ENCODE measurements around the gene SMIM28. TPM values are rescaled to one million over a fixed set of nuclear protein-coding genes. Genes with fewer than 3 reads are reported as not detected.

SMIM28 gene
- total RNA-seq, 1 experiment from 2014 or later, result not detected

- TF ChIP-seq CTCF (IDR thresholded peaks at IDR 0.05) (no peak), POLR2AphosphoS5 (IDR thresholded peaks at IDR 0.05; ENCODE audit: low read depth, low read length) (no peak), REST (IDR thresholded peaks at IDR 0.05; ENCODE audit: insufficient read depth in 1 of 2, low read depth in 2 of 2, low read length in 1 of 2) (no peak), TCF7L2 (IDR thresholded peaks at IDR 0.05; ENCODE audit: low read depth, low read length) (no peak), SIN3A (IDR thresholded peaks at IDR 0.05; ENCODE audit: borderline replicate concordance, insufficient read depth, low read depth, low read length) (no peak)
- ChIA-PET POLR2A (no interaction called here), CTCF (no interaction called here)
- intact Hi-C loops (cut with micrococcal nuclease; ENCODE audit: unreplicated experiment) (loop anchor here (5.0 kb wide), 1 partner anchor 96 kb away; no protein-coding TSS in a partner anchor), in situ Hi-C loops (cut with HindIII; ENCODE audit: low pct_unique_long_range_greater_than_20kb, low sequenced_read_pairs) (no loop called here)
- H3K9me3 ChIP-seq (ENCODE audit: control insufficient read depth, insufficient read depth, low read depth, low read length), result no peaks in the 10 kb centered on the region
- no peaks in the 10 kb centered on the region for H3K27me3 ChIP-seq (ENCODE audit: control insufficient read depth, insufficient read depth, low read length)
- DNase-seq (ENCODE audit: low read depth, low spot score), result no peak
- H3K27ac ChIP-seq (ENCODE audit: low read length), result no peak overlapping the region
- no TSS peak for BruUV-seq (replicated peaks)
- no peaks in the 10 kb centered on the region; the same call in 1 of the 2 replicates for H3K4me1 ChIP-seq (ENCODE audit: control insufficient read depth, insufficient read depth, low read length)
- no peak for ATAC-seq
- H3K4me3 ChIP-seq (ENCODE audit: low read depth in 2 of 2, low read length in 2 of 2), result no peak overlapping the region
- no peaks in the 10 kb centered on the region for H3K36me3 ChIP-seq (ENCODE audit: control insufficient read depth, insufficient read depth, low read length)
These were observed 48.9 kb downstream of the SMIM28 start for GRCh38 chr6:138426500-138427123.

- Histone ChIP-seq H3K27me3 (ENCODE audit: control insufficient read depth, insufficient read depth, low read length) (no peaks in the 10 kb centered on the region), H3K9me3 (ENCODE audit: control insufficient read depth, insufficient read depth, low read depth, low read length) (no peaks in the 10 kb centered on the region), H3K4me1 (ENCODE audit: control insufficient read depth, insufficient read depth, low read length) (no peaks in the 10 kb centered on the region; the same call in 1 of the 2 replicates), H3K27ac (ENCODE audit: low read length) (no peak overlapping the region), H3K4me3 (ENCODE audit: low read depth in 2 of 2, low read length in 2 of 2) (no peak overlapping the region), H3K36me3 (ENCODE audit: control insufficient read depth, insufficient read depth, low read length) (no peaks in the 10 kb centered on the region)
- intact Hi-C loops (cut with micrococcal nuclease; ENCODE audit: unreplicated experiment), result loop anchor here (2.0 to 5.0 kb wide), 2 partner anchors 95 to 337 kb away; no protein-coding TSS in a partner anchor
- ATAC-seq (no peak), DNase-seq (ENCODE audit: low read depth, low spot score) (no peak)
- BruUV-seq (replicated peaks), result no TSS peak
- no peak for TF ChIP-seq CTCF (IDR thresholded peaks at IDR 0.05)
- no peak for TF ChIP-seq SIN3A (IDR thresholded peaks at IDR 0.05; ENCODE audit: borderline replicate concordance, insufficient read depth, low read depth, low read length)
- TF ChIP-seq REST (IDR thresholded peaks at IDR 0.05; ENCODE audit: insufficient read depth in 1 of 2, low read depth in 2 of 2, low read length in 1 of 2), result no peak
- TF ChIP-seq POLR2AphosphoS5 (IDR thresholded peaks at IDR 0.05; ENCODE audit: low read depth, low read length), result no peak
- TF ChIP-seq TCF7L2 (IDR thresholded peaks at IDR 0.05; ENCODE audit: low read depth, low read length), result no peak
- CTCF ChIA-PET, result no interaction called here
- POLR2A ChIA-PET, result no interaction called here
- in situ Hi-C loops (cut with HindIII; ENCODE audit: low pct_unique_long_range_greater_than_20kb, low sequenced_read_pairs), result no loop called here
These were observed 50.0 kb downstream of the SMIM28 start for GRCh38 chr6:138427701-138428100.

Measured in Panc1 (cell line).